NCI-H1930 (cell line): ENCODE measurements around the gene NNAT.
"Not testable (repeated sequence)": the region's sequence is repeated elsewhere in the genome, so short reads cannot be mapped to it uniquely, and the experiment has no call there.

Source experiments
- DNase-seq, 2 experiments: peaks; one replicate each; lab custom pipeline; 2025; lab: John Stamatoyannopoulos, UW

The NNAT gene

GRCh38 chr20:37541326-37541725, 20.3 kb downstream of the NNAT start:
- no peak for DNase-seq

- no peak for DNase-seq
Observed at GRCh38 chr20:37542281-37542680, 21.2 kb downstream of the NNAT start.

- no peak for DNase-seq
Observed at GRCh38 chr20:37543828-37544227, 22.8 kb downstream of the NNAT start.

- no peak for DNase-seq
Observed at GRCh38 chr20:37544386-37544785, 23.3 kb downstream of the NNAT start.

GRCh38 chr20:37545516-37545915, 24.5 kb downstream of the NNAT start:
- DNase-seq, result no peak

GRCh38 chr20:37547912-37548311, 26.9 kb downstream of the NNAT start:
- no peak for DNase-seq

- not testable (repeated sequence) for DNase-seq
Observed at GRCh38 chr20:37550101-37550920, 29.3 kb downstream of the NNAT start.

GRCh38 chr20:37551660-37552059, 30.6 kb downstream of the NNAT start:
- not testable (repeated sequence) for DNase-seq

- no peak for DNase-seq
Observed at GRCh38 chr20:37552415-37552814, 31.4 kb downstream of the NNAT start.

- DNase-seq, result not testable (repeated sequence)
Observed at GRCh38 chr20:37554721-37555298, 33.8 kb downstream of the NNAT start.

GRCh38 chr20:37556538-37556937, 35.5 kb downstream of the NNAT start:
- DNase-seq, result no peak

GRCh38 chr20:37558306-37558705, 37.3 kb downstream of the NNAT start:
- no peak for DNase-seq

- DNase-seq, result no peak
Observed at GRCh38 chr20:37558779-37559178, 37.7 kb downstream of the NNAT start.

GRCh38 chr20:37559312-37560027, 38.4 kb downstream of the NNAT start:
- no peak for DNase-seq

GRCh38 chr20:37560629-37561028, 39.6 kb downstream of the NNAT start:
- no peak for DNase-seq

- no peak for DNase-seq
Observed at GRCh38 chr20:37562695-37563480, 41.8 kb downstream of the NNAT start.

- no peak for DNase-seq
Observed at GRCh38 chr20:37564016-37564387, 43.0 kb downstream of the NNAT start.

- DNase-seq, result peak; percentile 59 to 83
Observed at GRCh38 chr20:37564388-37565133, 43.5 kb downstream of the NNAT start.

GRCh38 chr20:37565134-37565811, 44.2 kb downstream of the NNAT start:
- DNase-seq, result no peak

GRCh38 chr20:37566590-37567330, 45.7 kb downstream of the NNAT start:
- no peak for DNase-seq
